ENCODE data around the gene ARPC1B.
"Not testable (repeated sequence)": the region's sequence is repeated elsewhere in the genome, so short reads cannot be mapped to it uniquely, and the experiment has no call there.

ARPC1B gene

DNA sequence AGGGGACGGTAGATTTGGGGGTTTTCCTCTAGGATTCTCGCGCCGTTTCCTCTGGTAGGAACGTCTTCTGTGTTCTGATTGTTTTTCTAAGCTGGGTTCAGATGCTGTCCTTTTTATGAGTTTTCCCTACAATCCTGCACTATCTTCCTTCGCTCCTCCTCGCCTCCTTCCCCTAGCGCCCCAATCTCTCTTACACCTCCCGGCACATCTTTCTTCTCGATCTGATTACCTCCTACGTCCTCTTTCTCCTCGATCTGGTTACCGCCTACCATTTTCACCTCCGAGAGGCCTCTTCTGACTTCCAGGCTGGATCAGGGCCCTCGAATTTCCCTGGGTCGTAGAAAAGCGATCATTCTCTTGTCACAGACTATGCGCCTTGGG, 34.7 kb downstream of the ARPC1B start:
- no peak for DNase-seq (ENCODE audit: low read depth in 2 of 2)

DNA sequence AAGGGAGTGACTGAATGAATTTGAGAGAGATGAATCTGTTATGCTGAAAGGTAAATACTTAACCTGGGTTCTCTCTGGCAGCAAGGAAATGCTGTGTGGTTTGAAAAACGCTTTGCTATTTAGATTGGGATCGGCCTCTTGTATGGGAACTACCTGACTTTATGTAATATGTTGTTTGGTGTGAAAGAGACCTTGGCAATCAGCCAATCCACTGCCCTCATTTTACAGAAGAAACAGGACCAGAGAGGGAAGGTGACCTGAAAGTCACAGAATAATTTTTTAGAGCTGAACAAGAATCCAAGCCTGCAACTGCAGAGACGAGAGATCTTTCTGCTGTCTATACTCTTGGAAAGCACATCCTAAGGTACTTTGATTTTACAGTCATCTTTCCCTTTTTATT, 35.3 kb downstream of the ARPC1B start:
- no peak for DNase-seq (ENCODE audit: low read depth in 2 of 2)

DNA sequence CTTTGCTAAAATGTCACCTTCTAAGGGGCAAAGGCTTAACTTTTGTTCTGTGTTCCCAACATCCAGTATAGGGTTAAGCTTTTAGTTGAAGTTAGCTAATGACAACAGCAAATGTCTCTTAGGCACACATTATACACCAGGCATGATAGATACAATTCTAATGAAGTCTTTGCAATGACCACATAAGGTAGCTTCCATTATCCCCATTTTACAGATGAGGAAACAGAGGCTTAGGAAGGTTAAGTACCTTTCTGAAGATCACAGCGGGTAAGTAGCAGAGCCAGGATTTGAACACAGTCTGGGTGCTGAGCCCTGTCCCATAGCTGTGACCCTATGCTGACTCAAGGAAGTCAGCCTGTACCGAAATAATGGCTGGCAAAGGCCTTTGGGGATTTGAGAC, 36.1 kb downstream of the ARPC1B start:
- no peak for DNase-seq (ENCODE audit: low read depth in 2 of 2)

DNA sequence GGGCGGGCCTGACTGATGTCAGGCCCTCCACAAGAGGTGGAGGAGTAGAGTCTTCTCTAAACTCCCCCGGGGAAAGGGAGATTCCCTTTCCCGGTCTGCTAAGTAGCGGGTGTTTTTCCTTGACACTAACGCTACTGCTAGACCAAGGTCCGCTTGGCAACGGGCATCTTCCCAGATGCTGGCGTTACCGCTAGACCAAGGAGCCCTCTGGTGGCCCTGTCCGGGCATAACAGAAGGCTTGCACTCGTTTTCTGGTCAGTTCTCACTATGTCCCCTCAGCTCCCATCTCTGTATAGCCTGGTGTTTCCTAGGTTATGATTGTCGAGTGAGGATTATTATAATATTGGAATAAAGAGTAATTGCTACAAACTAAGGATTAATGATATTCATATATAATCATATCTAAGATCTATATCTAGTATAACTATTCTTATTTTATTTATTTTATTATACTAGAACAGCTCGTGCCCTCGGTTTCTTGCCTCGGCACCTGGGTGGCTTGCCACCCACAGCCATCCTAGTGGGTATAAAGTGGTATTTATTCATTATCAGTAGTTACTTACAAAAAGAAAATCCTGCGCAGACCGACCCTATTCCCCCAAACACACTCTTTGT, 41.1 kb downstream of the ARPC1B start:
- DNase-seq (ENCODE audit: low read depth in 2 of 2) = not testable (repeated sequence)

DNA sequence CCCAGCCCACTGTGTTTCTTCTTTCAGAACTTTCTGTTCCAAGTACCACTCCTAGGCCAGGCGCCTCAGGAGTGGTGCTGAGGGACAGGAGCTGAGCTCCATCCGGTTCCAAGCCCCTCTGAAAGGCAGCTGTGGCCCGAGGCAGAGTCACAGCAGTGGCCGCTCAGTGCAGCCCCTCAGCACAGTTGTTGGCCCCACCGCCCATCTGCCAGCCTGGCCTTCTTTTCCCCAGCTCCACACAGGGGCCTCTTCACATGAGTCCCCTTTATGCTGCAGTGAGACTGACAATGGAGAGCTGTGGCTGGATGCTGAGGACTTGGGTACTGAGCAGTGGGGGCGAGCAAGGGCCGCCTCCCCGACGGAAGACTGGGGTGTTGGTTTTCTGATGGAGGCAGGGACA, 43.7 kb downstream of the ARPC1B start:
- DNase-seq (ENCODE audit: low read depth in 2 of 2) = no peak

DNA sequence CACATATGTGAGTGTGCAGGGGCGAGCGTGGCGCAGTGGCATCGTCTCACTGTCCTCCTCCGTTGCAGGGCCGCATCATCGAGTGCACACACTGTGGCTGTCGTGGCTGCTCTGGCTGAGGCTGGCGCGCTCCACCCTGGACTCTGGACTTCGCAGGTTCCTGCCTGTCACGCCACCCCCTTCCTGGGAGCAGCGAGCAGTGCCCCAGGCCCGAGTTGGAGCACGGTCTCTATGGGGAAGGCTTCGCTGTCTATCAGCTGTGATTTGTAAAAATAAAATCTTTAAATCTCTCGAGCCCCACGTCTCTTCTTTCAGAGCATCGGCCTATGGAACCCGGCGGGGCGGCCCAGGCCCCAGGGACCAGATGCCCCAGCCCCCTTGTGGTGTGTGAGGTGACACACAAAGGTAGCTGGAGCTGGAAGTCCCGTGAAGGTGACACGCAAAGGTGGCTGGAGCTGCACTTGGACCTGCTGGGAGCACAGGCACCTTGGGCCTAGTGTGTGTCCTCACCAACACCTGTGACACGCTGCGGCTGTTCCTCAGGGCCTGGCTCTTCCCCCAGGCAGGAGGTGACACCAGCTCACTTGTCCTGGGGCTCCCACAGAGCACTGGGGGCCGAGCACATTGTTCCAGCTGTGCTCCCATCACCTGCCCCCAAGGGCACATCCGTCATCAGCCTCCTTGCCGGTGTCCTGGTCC, 44.9 kb downstream of the ARPC1B start:
- DNase-seq (ENCODE audit: low read depth in 2 of 2) = no peak

DNA sequence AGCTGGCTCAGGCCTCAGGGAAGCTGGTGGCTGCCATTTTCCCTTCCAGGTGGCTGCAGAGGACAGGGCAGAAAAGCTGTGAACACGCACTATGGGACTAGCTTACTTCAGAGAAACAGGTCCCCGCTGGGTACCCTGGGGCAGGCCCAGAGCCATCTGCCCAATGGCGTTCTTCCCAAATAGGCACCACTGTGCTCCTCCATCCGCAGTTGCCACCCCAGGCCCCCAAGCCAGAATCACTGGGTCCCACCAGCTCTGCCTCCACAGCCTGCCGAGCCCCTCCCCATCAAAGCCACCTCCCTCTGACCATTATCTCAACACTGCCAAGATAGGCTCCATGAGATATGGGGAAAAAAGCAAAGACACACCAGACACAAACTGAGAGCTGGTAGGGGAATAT, 45.7 kb downstream of the ARPC1B start:
- DNase-seq (ENCODE audit: low read depth in 2 of 2) = no peak

DNA sequence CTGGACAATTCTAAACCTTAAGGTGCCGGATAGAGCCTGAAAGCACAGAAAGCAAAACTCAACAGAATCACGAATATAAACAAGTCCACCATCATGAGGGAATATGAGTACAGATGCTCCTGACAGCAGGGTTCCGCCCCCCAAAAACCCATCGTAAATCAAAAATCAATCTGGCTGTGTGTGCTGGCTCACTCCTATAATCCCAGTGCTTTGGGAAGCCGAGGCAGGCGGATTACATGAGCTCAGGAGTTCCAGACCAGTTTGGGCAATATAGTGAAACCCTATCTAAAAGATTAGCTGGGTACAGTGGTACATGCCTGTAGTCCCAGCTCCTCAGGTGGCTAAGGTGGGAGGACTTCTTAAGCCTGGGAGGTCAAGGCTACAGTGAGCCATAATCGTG, 46.5 kb downstream of the ARPC1B start:
- no peak for DNase-seq (ENCODE audit: low read depth in 2 of 2)

DNA sequence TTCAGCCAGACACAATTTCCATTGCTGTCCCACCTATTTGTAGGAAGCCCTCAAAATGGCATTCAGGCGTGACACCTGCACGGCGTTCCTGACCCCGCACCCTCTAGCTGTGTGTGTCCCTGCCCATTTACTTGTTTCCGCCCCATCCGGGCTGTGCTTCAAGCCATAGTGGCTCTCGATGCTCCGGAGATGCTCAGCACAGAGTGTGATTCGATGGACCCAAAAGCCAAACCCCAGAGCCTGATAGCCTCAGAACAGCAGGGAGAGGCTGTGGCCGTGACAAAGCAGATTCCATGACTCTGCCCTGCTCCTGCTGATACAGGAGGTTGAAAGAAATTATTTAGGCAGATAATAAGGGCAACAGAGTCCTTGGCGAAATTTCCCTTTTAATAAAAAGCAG, 47.7 kb downstream of the ARPC1B start:
- DNase-seq (ENCODE audit: low read depth in 2 of 2) = no peak

DNA sequence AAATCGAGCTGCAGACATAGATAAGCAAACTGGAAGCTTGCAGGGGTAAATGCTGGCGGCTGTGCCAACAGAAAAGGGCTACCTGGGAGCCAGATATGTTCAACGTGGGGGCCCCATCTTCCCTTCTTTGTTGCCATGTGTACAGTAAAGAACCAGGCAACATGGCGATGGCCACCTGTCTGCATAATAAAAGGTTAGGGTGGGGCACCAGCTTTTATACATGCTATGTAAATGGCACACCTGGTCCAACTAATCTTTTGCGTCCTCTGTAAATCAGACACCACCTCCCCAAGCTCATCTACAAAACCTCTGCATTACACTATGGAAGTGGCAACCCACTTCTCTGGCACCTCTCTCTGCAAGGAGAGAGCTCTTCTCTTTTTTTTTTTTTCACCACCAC, 48.1 kb downstream of the ARPC1B start:
- no peak for DNase-seq (ENCODE audit: low read depth in 2 of 2)

DNA sequence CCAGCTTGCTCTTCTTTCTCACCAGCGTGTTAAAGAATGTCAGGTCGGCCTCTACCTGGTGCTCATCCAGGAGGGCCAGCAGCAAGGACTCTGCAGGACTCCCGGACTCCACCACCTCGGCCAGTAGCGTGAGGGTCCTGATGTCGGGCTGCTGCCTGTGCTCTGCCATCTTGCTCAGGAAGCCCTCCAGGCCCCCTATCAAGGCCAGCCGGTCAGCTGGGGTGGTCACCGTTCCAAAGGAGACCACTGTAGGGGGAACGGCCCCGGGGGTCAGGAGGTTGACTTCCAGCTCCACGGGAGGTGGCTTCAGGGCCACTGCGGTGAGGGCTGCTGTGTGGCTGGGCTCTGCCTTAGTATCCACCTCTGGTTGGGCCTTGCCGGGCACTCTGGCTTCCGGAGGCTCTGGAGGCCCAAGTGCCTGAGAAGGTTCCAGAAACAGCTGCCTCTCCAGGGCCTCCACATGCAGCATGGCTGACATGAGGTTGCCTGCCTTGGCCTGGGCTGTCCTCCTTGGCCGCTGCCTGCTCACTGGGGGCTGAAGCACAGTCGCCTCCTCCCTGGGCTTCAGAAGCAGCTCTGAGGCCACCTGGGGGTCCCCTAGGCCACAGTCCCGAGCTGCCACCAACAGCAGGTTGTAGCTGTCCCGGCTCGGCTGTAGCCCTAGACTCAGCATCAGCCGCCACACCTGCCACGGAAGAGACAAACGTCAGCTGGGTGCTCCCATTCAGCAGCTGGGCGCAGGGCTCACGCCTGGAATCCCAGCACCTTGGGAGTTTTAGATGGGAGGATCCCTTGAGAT, 50.6 kb downstream of the ARPC1B start:
- DNase-seq (ENCODE audit: low read depth in 2 of 2) = no peak

DNA sequence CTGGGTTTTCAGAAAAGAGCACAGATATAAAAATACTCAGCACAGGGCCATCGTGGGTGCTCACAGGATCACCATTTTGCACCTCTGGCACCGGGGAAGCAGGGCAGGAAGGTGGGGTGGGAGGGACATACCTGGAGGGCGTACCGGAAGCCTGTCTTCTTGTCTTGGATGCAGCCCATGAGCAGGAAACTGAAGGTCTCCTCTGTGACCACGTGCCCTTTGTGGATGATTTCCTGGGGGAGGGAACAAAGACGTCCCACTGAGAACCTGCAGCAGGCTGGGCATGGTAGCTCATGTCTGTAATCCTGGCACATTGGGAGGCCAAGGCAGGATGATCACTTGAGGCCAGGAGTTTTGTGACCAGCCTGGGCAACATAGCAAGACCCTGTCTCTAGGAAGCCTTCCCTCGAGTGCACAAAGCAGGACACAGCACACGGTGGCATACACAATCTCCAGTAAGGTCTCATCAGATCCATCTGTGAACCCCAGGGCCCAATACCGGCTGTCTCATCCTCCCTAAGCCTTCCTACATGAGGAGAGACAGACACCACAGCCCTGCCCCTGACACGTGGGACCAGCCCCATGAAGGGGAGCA, 54.5 kb downstream of the ARPC1B start:
- DNase-seq (ENCODE audit: low read depth in 2 of 2) = no peak

DNA sequence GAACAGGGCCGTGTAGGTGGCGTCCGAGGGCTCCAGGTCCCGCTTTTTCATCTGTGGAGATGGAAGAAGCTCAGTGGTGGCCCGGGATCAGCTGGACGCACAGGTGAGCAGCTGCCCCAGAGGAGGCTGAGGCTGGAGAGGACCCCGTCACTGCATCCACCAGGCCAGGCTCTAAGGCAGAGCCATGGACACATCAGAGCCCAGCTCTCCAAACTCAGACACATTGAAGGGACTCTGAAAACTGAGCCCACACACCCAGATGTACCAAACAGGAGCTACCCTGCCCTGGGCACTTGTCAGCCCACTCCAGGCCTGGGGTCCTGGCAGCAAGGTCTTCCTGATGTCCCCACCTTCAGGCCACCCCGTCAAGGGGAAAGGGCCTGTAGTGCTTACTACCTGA, 55.2 kb downstream of the ARPC1B start:
- DNase-seq (ENCODE audit: low read depth in 2 of 2) = no peak

DNA sequence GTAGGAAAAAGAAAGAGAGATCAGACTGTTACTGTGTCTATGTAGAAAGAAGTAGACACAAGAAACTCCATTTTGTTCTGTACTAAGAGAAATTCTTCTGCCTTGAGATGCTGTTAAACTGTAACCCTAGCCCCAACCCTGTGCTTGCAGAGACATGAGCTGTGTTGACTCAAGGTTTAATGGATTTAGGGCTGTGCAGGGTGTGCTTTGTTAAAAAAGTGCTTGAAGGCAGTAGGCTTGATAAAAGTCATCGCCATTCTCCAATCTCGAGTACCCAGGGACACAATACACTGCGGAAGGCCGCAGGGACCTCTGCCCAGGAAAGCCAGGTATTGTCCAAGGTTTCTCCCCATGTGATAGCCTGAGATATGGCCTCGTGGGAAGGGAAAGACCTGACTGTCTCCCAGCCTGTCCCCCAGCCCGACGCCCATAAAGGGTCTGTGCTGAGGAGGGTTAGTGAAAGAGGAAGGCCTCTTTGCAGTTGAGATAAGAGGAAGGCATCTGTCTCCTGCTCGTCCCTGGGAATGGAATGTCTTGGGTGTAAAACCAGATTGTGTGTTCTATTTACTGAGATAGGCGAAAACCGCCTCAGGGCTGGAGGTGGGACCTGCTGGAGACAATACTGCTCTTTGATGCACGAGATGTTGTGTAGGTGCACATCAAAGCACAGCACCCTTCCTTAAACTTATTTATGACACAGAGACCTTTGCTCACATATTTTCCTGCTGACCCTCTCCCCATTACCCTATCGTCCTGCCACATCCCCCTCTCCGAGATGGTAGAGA, 57.4 kb downstream of the ARPC1B start:
- DNase-seq (ENCODE audit: low read depth in 2 of 2) = not testable (repeated sequence)

DNA sequence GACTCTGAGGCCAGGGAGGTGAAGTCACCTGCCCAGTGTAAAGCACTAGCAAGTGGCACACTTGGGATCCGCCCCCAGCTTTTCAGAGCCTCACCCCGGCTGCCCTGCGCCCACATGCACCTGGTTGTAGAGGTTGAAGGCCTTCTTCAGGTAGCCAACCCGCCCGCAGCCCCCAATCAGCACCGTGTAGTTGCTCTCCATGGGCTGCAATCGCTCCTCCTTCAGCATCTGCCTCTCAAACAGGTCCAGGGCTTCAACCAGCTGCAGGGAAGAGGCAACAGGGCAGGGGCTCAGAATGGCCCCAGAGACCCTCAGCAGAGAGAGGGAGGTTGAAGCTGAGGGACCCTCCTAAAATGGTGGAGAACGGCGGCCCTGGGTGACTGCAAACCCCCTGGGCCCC, 58.6 kb downstream of the ARPC1B start:
- no peak for DNase-seq (ENCODE audit: low read depth in 2 of 2)

DNA sequence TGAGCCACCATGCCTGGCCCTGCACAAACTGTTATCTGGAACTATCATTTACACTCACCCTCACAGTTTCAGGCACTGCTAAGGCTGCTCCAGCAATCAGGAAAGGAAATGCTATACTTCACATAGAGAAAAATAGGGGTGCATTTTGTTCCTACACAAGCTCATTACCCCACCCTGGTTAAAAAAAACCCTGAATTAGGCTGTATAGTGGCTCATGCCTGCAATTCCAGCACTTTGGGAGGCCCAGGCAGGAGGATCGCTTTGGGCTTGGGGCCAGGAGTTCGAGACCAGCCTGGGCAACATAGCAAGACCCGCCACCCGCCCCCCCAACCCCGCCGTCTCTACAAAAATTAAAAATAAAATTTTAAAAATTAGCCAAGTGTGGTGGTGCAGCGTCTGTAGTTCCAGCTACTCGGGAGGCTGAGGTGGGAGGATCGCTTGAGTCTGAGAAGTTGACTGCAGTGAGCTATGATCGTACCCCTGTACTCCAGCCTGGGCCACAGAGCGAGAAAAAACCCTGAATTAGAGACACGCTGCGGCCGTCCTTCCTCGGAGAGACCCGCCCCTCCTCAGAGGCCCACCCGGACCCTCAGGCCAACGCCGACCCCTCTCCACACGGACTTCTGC, 63.5 kb downstream of the ARPC1B start:
- DNase-seq (ENCODE audit: low read depth in 2 of 2) = no peak

DNA sequence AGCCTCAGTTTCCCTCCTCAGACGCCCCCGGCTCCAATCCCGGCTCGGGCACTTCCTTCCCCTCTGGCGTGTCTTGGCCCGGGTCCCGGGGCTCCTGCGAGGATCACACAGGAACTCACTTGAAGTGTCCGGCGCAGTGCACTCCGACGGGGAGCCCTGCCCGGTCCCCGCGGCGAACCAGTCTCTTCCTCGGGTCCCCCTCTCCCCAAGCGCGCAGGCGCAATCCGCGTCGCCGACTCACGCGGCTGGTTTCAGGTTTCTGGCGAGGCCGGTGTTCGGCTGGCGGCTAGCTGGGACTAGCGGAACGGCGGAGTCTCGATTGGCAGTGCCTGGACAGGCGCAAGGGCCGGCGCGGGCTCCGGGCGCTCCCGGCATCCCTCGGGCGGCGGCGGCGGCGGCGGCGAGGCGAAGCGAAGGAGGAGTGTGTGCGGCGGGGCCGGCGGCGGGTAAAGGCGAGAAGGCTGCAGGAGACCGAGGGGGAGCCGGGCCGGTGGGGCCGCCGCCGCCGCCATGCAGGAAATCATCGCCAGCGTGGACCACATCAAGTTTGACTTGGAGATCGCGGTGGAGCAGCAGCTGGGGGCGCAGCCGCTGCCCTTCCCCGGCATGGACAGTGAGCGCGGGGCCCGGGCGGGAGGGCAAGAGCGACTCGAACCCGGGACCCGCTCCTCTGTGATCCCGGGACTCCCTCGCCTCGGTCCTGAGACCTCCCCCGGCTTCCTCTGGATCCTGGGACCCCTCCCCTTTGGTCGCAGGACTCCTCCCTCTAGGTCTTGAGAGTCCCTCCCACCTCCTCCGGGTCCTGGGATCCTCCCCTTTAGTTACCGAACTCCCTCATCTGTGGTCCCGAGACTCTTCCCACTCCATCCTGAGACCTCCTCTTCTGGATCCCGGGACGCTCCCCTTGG, 64.3 kb downstream of the ARPC1B start, which contains the start of the genes CPSF4 and PTCD1:
CPSF4 (plus strand) TSS at position 371 of the 908 bp plus-strand sequence; CDS start at position 511, 140 bp downstream.
PTCD1 (minus strand) TSS at position 226 of the 908 bp plus-strand sequence. CDS start 3,556 bp downstream, outside the sequence.
- DNase-seq (ENCODE audit: low read depth in 2 of 2) = peak; percentile 68 to 80

DNA sequence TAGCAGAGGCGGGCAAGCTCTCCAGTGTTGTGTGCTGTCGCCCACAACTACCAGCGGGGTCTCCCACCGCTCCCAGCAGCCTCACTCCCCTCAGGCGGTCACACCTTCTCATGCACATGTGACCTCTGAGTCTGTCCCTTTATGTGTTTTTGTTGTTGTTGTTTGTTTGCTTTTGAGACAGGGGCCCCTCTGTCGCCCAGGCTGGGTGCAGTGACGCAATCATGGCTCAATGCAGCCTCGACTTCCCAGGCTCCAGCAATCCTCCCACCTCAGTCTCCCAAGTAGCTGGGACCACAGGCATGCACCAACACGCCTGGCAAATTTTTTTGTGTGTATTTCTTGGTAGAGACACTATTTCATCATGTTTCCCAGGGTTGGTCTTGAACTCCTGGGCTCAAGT, 65.7 kb downstream of the ARPC1B start:
- DNase-seq (ENCODE audit: low read depth in 2 of 2) = no peak
